22Rv1 (cell line): ENCODE data around the gene PLXNA2.

Experiments used
- H3K27ac ChIP-seq: fragments of 450-650 bp; 2 replicates; pipeline ENCODE4 v1.5.1; 2017
- ZFX ChIP-seq: fragments of 450-650 bp; IDR thresholded peaks from 2 replicates; pipeline ENCODE4 v1.6.1; 2017; ENCODE audit warnings: antibody characterized with exemption, borderline replicate concordance
- TF ChIP-seq, protein P1 (sequence below): fragments of 450-650 bp; IDR thresholded peaks from 2 replicates; pipeline ENCODE4 v1.5.1; 2017; ENCODE audit warnings: mild to moderate bottlenecking

Gene PLXNA2

GRCh38 chr1:208189716-208190115 lies 54.5 kb downstream of the PLXNA2 start:
- TF ChIP-seq ZFX: no peak
- TF ChIP-seq, protein P1, sequence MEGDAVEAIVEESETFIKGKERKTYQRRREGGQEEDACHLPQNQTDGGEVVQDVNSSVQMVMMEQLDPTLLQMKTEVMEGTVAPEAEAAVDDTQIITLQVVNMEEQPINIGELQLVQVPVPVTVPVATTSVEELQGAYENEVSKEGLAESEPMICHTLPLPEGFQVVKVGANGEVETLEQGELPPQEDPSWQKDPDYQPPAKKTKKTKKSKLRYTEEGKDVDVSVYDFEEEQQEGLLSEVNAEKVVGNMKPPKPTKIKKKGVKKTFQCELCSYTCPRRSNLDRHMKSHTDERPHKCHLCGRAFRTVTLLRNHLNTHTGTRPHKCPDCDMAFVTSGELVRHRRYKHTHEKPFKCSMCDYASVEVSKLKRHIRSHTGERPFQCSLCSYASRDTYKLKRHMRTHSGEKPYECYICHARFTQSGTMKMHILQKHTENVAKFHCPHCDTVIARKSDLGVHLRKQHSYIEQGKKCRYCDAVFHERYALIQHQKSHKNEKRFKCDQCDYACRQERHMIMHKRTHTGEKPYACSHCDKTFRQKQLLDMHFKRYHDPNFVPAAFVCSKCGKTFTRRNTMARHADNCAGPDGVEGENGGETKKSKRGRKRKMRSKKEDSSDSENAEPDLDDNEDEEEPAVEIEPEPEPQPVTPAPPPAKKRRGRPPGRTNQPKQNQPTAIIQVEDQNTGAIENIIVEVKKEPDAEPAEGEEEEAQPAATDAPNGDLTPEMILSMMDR: no peak

DNA sequence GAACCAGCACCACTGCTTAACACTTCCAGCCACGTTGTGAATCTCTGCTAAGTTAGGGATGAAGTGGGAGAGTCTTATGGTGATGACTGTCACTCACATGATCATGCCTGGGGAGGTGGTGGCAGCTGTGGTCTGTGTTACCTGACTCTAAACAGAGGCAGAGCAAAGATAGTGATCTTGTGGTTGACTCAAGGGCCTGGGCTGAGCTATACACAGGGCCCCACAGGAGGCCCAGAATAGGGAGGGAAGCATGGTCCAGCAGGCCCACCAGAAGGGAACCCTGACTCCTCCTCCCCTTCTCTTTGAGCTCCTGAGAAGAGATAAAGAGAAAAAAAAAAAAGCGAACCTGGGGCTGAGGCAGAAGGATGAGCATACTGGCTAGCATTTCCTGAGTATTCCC lies 55.0 kb downstream of the PLXNA2 start:
- H3K27ac ChIP-seq: no peak overlapping the region
- TF ChIP-seq, protein P1: no peak
- TF ChIP-seq ZFX: no peak

More at GRCh38 chr1:208189716-208190115, 54.5 kb downstream of the PLXNA2 start:
- no peak overlapping the region for H3K27ac ChIP-seq

GRCh38 chr1:208188607-208189006 lies 55.6 kb downstream of the PLXNA2 start:
- H3K27ac ChIP-seq: no peak overlapping the region
- no peak for TF ChIP-seq ZFX
- TF ChIP-seq, protein P1: no peak

GRCh38 chr1:208187499-208188041 lies 56.6 kb downstream of the PLXNA2 start:
- no peak overlapping the region for H3K27ac ChIP-seq
- TF ChIP-seq, protein P1: no peak
- no peak for TF ChIP-seq ZFX

DNA sequence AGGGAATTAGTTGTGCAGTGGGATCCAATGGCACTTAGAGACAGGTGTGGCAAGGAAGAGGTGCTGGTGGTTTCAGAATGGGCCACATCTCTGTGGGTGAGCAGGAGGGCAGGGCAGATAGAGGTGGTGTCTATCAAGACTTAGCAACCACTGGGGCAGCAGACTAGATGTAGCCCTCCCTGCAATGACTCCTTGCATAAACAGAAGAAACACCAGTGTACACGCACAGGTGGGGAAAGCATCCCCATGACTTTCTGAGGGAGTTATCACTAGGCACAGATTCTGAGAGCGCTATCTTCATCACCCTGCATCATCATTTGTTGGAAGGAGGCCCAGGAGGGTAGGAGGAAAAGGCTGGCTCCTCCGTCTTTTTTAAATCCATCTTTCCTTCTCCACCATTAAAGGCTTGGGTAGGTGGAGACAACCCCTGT lies 58.4 kb downstream of the PLXNA2 start:
- TF ChIP-seq, protein P1: no peak
- no peak for TF ChIP-seq ZFX
- H3K27ac ChIP-seq: no peak overlapping the region

- no peak for TF ChIP-seq ZFX
- TF ChIP-seq, protein P1: no peak
- no peak overlapping the region for H3K27ac ChIP-seq
Measured at GRCh38 chr1:208184966-208185654, 59.1 kb downstream of the PLXNA2 start.
